ENCODE data around the gene CLDN14. TPM values are rescaled to one million over a fixed set of nuclear protein-coding genes. Genes with fewer than 3 reads are reported as not detected.

The CLDN14 gene
- total RNA-seq, 1 experiment from 2014 or later = 8.9 TPM

DNA sequence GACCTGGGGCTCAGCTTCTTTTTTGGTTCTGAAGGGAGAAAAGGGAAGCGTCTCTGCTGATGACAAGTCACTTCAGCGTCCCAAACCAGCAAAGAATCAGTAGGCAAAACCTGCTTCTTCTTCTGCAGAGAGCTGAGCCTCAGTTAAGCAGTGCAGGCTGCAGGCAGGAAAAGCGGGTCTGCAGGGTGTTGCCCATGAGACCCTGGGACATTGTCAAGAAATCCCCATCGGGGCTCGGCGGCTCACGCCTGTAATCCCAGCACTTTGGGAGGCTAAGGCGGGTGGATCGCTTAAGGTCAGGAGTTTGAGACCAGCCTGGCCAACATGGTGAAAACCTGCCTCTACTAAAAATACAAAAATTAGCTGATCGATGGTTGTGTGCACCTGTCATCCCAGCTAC is 16.7 kb downstream of the CLDN14 start:
- no peak for DNase-seq
- Histone ChIP-seq H3K27me3 (ENCODE audit: low read length) (no peaks in the 10 kb centered on the region), H3K4me3 (ENCODE audit: low read length) (no peak overlapping the region), H3K27ac (ENCODE audit: low read length) (peak overlapping the region; percentile 68; the same call in 1 of the 2 replicates), H3K9me2 (replicated peaks; ENCODE audit: low read length) (no peaks in the 10 kb centered on the region), H3K9ac (ENCODE audit: low read length) (0 out of 2 replicates have a peak overlapping the region, but pooled peaks have one; percentile 54), H2AFZ (ENCODE audit: low read length) (no peak overlapping the region), H3K79me2 (ENCODE audit: low read length) (peaks cover 34% of the 10 kb centered on the region), H4K20me1 (ENCODE audit: low read length) (no peaks in the 10 kb centered on the region), H3K4me2 (ENCODE audit: low read length) (no peak overlapping the region), H3K36me3 (ENCODE audit: low read depth, low read length) (no peaks in the 10 kb centered on the region), H3K9me3 (ENCODE audit: low read length) (no peaks in the 10 kb centered on the region), H3F3A (ENCODE audit: low read length, unreplicated experiment) (no peaks in the 10 kb centered on the region), H3K4me1 (ENCODE audit: insufficient read depth, low read length) (peaks cover 54% of the 10 kb centered on the region)
- intact Hi-C loops (cut with micrococcal nuclease) = no loop called here
- ChIA-PET POLR2A (ENCODE audit: unreplicated experiment) (no interaction called here), CTCF (interaction anchor here (0.6 kb wide), 1 partner anchor 139 kb away, joined by 3 read pairs; no protein-coding TSS in a partner anchor)
- TF ChIP-seq EZH2phosphoT487 (IDR thresholded peaks at IDR 0.05; ENCODE audit: borderline replicate concordance, low read length) = no peak
- no peak for ATAC-seq
- no TSS peak for BruUV-seq (replicated peaks)

DNA sequence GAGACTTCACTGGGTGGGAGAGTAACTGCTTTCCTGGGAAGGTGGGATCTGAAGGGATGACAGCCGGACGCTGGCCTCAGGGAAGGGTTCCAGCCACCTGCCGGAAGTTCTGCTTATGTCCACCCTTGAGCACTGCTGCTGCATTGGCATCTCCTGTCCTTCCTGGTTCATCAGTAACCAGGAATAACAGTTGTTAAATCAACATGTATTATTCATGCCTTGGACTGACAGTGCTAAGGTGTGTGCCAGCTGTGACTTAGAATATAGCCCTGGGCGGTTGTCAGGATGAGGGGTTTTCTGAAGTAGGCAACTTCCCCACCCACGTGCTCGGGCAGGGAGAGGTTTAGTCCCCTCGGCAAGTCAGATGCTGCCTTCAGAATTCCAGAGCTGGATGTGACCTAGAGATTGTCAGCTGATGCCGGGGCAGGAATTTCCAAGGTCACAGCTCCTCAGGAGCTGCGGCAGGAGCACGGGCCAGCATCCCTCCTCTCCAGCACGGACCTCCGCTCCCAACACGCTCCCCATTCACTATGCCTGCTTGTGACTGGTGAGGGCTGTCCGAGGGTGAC is 17.9 kb downstream of the CLDN14 start:
- Histone ChIP-seq H3K4me3 (ENCODE audit: low read length) (no peak overlapping the region), H3K4me1 (ENCODE audit: insufficient read depth, low read length) (peaks cover 51% of the 10 kb centered on the region), H3F3A (ENCODE audit: low read length, unreplicated experiment) (no peaks in the 10 kb centered on the region), H2AFZ (ENCODE audit: low read length) (no peak overlapping the region), H3K4me2 (ENCODE audit: low read length) (no peak overlapping the region), H4K20me1 (ENCODE audit: low read length) (no peaks in the 10 kb centered on the region), H3K9me3 (ENCODE audit: low read length) (no peaks in the 10 kb centered on the region), H3K79me2 (ENCODE audit: low read length) (peaks cover 28% of the 10 kb centered on the region), H3K9me2 (replicated peaks; ENCODE audit: low read length) (no peaks in the 10 kb centered on the region), H3K27me3 (ENCODE audit: low read length) (no peaks in the 10 kb centered on the region), H3K27ac (ENCODE audit: low read length) (peak overlapping the region; percentile 68), H3K9ac (ENCODE audit: low read length) (peak overlapping the region; percentile 54; the same call in 1 of the 2 replicates), H3K36me3 (ENCODE audit: low read depth, low read length) (no peaks in the 10 kb centered on the region)
- ATAC-seq (peak; percentile 28), DNase-seq (peak; percentile 58)
- BruUV-seq (replicated peaks) = no TSS peak
- ChIA-PET POLR2A (ENCODE audit: unreplicated experiment) (interaction anchor here (0.6 kb wide), 1 partner anchor 32 kb away, joined by 3 read pairs; no protein-coding TSS in a partner anchor), CTCF (no interaction called here)
- intact Hi-C loops (cut with micrococcal nuclease) = no loop called here
- TF ChIP-seq EZH2 (IDR thresholded peaks at IDR 0.05; ENCODE audit: low read length, unreplicated experiment) (no peak), EZH2phosphoT487 (IDR thresholded peaks at IDR 0.05; ENCODE audit: borderline replicate concordance, low read length) (no peak)
- TF ChIP-seq, protein P1, sequence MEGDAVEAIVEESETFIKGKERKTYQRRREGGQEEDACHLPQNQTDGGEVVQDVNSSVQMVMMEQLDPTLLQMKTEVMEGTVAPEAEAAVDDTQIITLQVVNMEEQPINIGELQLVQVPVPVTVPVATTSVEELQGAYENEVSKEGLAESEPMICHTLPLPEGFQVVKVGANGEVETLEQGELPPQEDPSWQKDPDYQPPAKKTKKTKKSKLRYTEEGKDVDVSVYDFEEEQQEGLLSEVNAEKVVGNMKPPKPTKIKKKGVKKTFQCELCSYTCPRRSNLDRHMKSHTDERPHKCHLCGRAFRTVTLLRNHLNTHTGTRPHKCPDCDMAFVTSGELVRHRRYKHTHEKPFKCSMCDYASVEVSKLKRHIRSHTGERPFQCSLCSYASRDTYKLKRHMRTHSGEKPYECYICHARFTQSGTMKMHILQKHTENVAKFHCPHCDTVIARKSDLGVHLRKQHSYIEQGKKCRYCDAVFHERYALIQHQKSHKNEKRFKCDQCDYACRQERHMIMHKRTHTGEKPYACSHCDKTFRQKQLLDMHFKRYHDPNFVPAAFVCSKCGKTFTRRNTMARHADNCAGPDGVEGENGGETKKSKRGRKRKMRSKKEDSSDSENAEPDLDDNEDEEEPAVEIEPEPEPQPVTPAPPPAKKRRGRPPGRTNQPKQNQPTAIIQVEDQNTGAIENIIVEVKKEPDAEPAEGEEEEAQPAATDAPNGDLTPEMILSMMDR (conservative IDR thresholded peaks at IDR 0.05; ENCODE audit: low read depth, low read length) = no peak

DNA sequence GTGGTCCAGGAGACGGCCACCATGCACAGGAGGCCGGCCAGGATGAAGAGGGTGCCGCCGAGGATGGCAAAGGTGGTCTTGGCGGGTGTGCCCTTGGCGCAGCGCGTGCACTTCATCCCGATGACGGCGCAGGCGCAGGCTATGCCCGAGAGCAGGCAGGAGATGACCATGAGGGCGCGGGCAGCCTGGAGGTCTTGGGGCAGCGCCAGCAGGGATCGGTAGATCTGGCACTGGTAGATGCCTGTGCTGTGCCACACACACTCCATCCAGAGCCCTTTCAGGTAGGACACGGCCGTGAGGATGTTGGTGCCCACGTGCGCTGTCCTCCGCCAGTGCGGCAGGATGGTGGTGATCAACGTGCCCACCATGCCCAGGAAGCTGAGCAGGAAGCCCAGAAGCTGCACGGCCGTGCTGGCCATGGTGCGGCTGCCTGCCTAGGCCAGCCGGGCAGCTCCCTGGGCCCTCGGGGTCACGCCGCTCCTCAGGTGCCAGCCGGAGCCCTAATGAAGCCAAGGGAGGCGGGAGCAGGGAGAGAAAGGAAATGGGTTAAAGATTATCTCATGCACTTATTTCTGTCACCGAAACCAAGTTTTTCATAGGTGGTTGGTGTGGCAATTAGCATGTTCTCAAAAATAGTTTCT is 18.5 kb downstream of the CLDN14 start:
- H3K9me3 ChIP-seq (ENCODE audit: low read length) = no peaks in the 10 kb centered on the region
- ChIA-PET POLR2A (ENCODE audit: unreplicated experiment) (no interaction called here), CTCF (no interaction called here)
- intact Hi-C loops (cut with micrococcal nuclease) = no loop called here
- H3K36me3 ChIP-seq (ENCODE audit: low read depth, low read length) = no peaks in the 10 kb centered on the region
- ATAC-seq (no peak), DNase-seq (no peak)
- BruUV-seq (replicated peaks) = no TSS peak
- TF ChIP-seq, protein P1 (conservative IDR thresholded peaks at IDR 0.05; ENCODE audit: low read depth, low read length) = no peak
- TF ChIP-seq EZH2 (IDR thresholded peaks at IDR 0.05; ENCODE audit: low read length, unreplicated experiment) (no peak), EZH2phosphoT487 (IDR thresholded peaks at IDR 0.05; ENCODE audit: borderline replicate concordance, low read length) (no peak)
- peaks cover 28% of the 10 kb centered on the region for H3K79me2 ChIP-seq (ENCODE audit: low read length)
- H3K27ac ChIP-seq (ENCODE audit: low read length) = peak overlapping the region; percentile 68
- no peaks in the 10 kb centered on the region for H3K9me2 ChIP-seq (replicated peaks; ENCODE audit: low read length)
- no peak overlapping the region for H3K4me3 ChIP-seq (ENCODE audit: low read length)
- H3F3A ChIP-seq (ENCODE audit: low read length, unreplicated experiment) = no peaks in the 10 kb centered on the region
- peaks cover 45% of the 10 kb centered on the region for H3K4me1 ChIP-seq (ENCODE audit: insufficient read depth, low read length)
- peak overlapping the region; percentile 34; the same call in 1 of the 2 replicates for H3K9ac ChIP-seq (ENCODE audit: low read length)
- H2AFZ ChIP-seq (ENCODE audit: low read length) = no peak overlapping the region
- H3K27me3 ChIP-seq (ENCODE audit: low read length) = no peaks in the 10 kb centered on the region
- H4K20me1 ChIP-seq (ENCODE audit: low read length) = no peaks in the 10 kb centered on the region
- no peak overlapping the region for H3K4me2 ChIP-seq (ENCODE audit: low read length)
